HepG2 (cell line): ENCODE measurements around the gene HDLBP. TPM values are rescaled to one million over a fixed set of nuclear protein-coding genes. Genes with fewer than 3 reads are reported as not detected.
A peak's percentile ranks its signal among the peaks of the same experiment; 100 is the strongest.

ENCODE experiments used
- ATAC-seq: fragments of 200-7000 bp; cut with Tn5 transposase; 3 replicates; pipeline ENCODE4 v1.9.1; 2020; ENCODE audit warnings: mild to moderate bottlenecking, moderate library complexity
- BruUV-seq: library from RNA; stranded (reverse); fragments of 400-500 nt; replicated peaks from 2 replicates; lab custom pipeline; 2021; lab: Mats Ljungman, UMichigan
- CTCF ChIA-PET: fragments of 300-600 bp; formaldehyde crosslinking; extraction: SDS; loops from one replicate; lab custom pipeline; 2021; ENCODE audit warnings: low total read pairs, inconsistent platforms, low intra/inter-chr PET ratio; lab: Yijun Ruan, JAX
- POLR2A ChIA-PET: fragments of 350-600 bp; sonication (Branson Sonifier 250); formaldehyde crosslinking; loops from one replicate; lab custom pipeline; 2020; ENCODE audit warnings: antibody characterized with exemption, inconsistent platforms; lab: Yijun Ruan, JAX
- DNase-seq: peaks from one replicate; pipeline ENCODE4 v3.0.0-alpha.2; 2015; ENCODE audit warnings: low spot score
- FAIRE-seq: peaks from 3 replicates; lab custom pipeline; 2011; peaks lifted over from hg19 to GRCh38; lab: Jason Lieb, UNC
- H2AFZ ChIP-seq: one replicate; pipeline ENCODE4 v1.6.1; 2011; ENCODE audit warnings: low read length, inconsistent platforms
- H3K27ac ChIP-seq: fragments of 300-600 bp; 3 replicates; pipeline ENCODE4 v1.8.0; 2011; ENCODE audit warnings: mixed run types, mild to moderate bottlenecking, mixed read lengths, low read length, inconsistent platforms; ENCODE audit not compliant: insufficient read depth; ENCODE audit errors: extremely low read length
- H3K27me3 ChIP-seq, 2 experiments: fragments of 200-600 bp in 1 of 2; 2 replicates in 1 of 2; 3 replicates in 1 of 2; pipeline versions ENCODE4 v1.6.0 to v1.8.0; 2011; ENCODE audit warnings: low read length in 2 of 2, mild to moderate bottlenecking in 2 of 2, moderate library complexity in 2 of 2, inconsistent platforms in 1 of 2; ENCODE audit not compliant: insufficient read depth in 2 of 2, control insufficient read depth in 1 of 2
- H3K36me3 ChIP-seq, 2 experiments: fragments of 200-600 bp in 1 of 2; replicated peaks in 1 of 2; 2 replicates in 1 of 2; 3 replicates in 1 of 2; pipeline versions ENCODE4 v1.5.1 to v1.8.0; 2011; ENCODE audit warnings: low read length in 2 of 2, inconsistent platforms in 1 of 2; ENCODE audit not compliant: insufficient read depth in 2 of 2, control insufficient read depth in 1 of 2
- H3K4me1 ChIP-seq: 2 replicates; pipeline ENCODE4 v1.5.1; 2012; ENCODE audit warnings: low read length, inconsistent platforms; ENCODE audit not compliant: insufficient read depth
- H3K4me2 ChIP-seq: 2 replicates; pipeline ENCODE4 v1.6.0; 2011; ENCODE audit warnings: low read depth, low read length, inconsistent platforms
- H3K4me3 ChIP-seq, 3 experiments: fragments of 200-600 bp in 1 of 3; sonication (generic), shearing (Covaris generic) in 1 of 3; replicated peaks in 1 of 3; 2 replicates each; pipeline ENCODE4 v1.5.1; 2011 to 2016; ENCODE audit warnings: low read length in 3 of 3, inconsistent platforms in 2 of 3, low read depth in 2 of 3, mild to moderate bottlenecking in 2 of 3, control low read depth in 1 of 3, mixed read lengths in 1 of 3; ENCODE audit not compliant: insufficient read depth in 1 of 3
- H3K79me2 ChIP-seq: one replicate; pipeline ENCODE4 v1.6.1; 2011; ENCODE audit warnings: low read length, inconsistent platforms; ENCODE audit not compliant: insufficient read depth
- H3K9ac ChIP-seq: 2 replicates; pipeline ENCODE4 v1.6.0; 2011; ENCODE audit warnings: mild to moderate bottlenecking, low read depth, low read length, inconsistent platforms; ENCODE audit not compliant: insufficient read depth
- H3K9me3 ChIP-seq: 2 replicates; pipeline ENCODE4 v1.5.1; 2012; ENCODE audit warnings: mild to moderate bottlenecking, low read length
- H4K20me1 ChIP-seq: 2 replicates; pipeline ENCODE4 v1.6.0; 2011; ENCODE audit warnings: inconsistent platforms, mild to moderate bottlenecking, low read length, moderate library complexity; ENCODE audit not compliant: insufficient read depth
- DR1 ChIP-seq: sonication (generic); formaldehyde crosslinking; IDR thresholded peaks from 2 replicates; pipeline ENCODE4 v1.8.0; 2021; ENCODE audit warnings: mild to moderate bottlenecking, missing genetic modification reagents, inconsistent platforms
- EED ChIP-seq: sonication (generic); formaldehyde crosslinking; IDR thresholded peaks from 2 replicates; pipeline ENCODE4 v1.5.0; 2020; ENCODE audit warnings: mild to moderate bottlenecking, missing genetic modification reagents
- GTF3A ChIP-seq: sonication (generic); formaldehyde crosslinking; conservative IDR thresholded peaks from 2 replicates; pipeline ENCODE4 v1.4.0; 2020; ENCODE audit warnings: mild to moderate bottlenecking, missing genetic modification reagents
- KDM2A ChIP-seq: sonication (generic); formaldehyde crosslinking; IDR thresholded peaks from 2 replicates; pipeline ENCODE4 v1.4.0; 2020; ENCODE audit warnings: low read depth, missing genetic modification reagents, borderline replicate concordance
- LBX2 ChIP-seq: sonication (generic); formaldehyde crosslinking; IDR thresholded peaks from 2 replicates; pipeline ENCODE4 v1.5.0; 2020; ENCODE audit warnings: missing genetic modification reagents, mild to moderate bottlenecking, borderline replicate concordance
- POLR2A ChIP-seq, 2 experiments: IDR thresholded peaks; 2 replicates each; pipeline ENCODE4 v1.6.1; 2011; ENCODE audit warnings: low read depth in 2 of 2, low read length in 2 of 2, mild to moderate bottlenecking in 1 of 2, moderate library complexity in 1 of 2; ENCODE audit not compliant: insufficient read depth in 1 of 2
- SALL2 ChIP-seq: sonication (generic); formaldehyde crosslinking; IDR thresholded peaks from 2 replicates; pipeline ENCODE4 v1.8.1; 2023; ENCODE audit warnings: mild to moderate bottlenecking, missing genetic modification reagents, inconsistent platforms
- TGIF2 ChIP-seq: IDR thresholded peaks from 2 replicates; pipeline ENCODE4 v1.6.1; 2016; ENCODE audit warnings: control low read depth, missing compliant biosample characterization
- ZBTB46 ChIP-seq: sonication (generic); formaldehyde crosslinking; IDR thresholded peaks from 2 replicates; pipeline ENCODE4 v1.4.0; 2020; ENCODE audit warnings: mild to moderate bottlenecking, missing genetic modification reagents, borderline replicate concordance
- ZNF343 ChIP-seq: sonication (generic); formaldehyde crosslinking; IDR thresholded peaks from 2 replicates; pipeline ENCODE4 v1.4.0; 2020; ENCODE audit warnings: mild to moderate bottlenecking, missing genetic modification reagents
- ZNF605 ChIP-seq: sonication (generic); formaldehyde crosslinking; IDR thresholded peaks from 2 replicates; pipeline ENCODE4 v1.8.0; 2022; ENCODE audit warnings: mild to moderate bottlenecking, missing genetic modification reagents
- ZSCAN21 ChIP-seq: sonication (generic); formaldehyde crosslinking; IDR thresholded peaks from 2 replicates; pipeline ENCODE4 v1.8.0; 2022; ENCODE audit warnings: mild to moderate bottlenecking, missing genetic modification reagents, moderate library complexity, borderline replicate concordance
- WGBS: methylation state at CpG from one replicate; pipeline ENCODE4 v1.1.6; 2017; ENCODE audit warnings: low lambda C conversion rate; 5-methylcytosine and 5-hydroxymethylcytosine counted together
- in situ Hi-C: cut with HindIII; loops from 2 replicates; pipeline ENCODE4 v1.10.0; 2017; ENCODE audit warnings: low pct_unique_long_range_greater_than_20kb; ENCODE audit not compliant: extremely low pct_ligation_motif_present
- intact Hi-C: fragments of 100-400 bp; cut with micrococcal nuclease; formaldehyde crosslinking; loops from one replicate; pipeline ENCODE4 v1.10.0; 2022; ENCODE audit not compliant: unreplicated experiment
- polyA plus RNA-seq, 8 experiments: library from polyadenylated mRNA; depleted of rRNA in 3 of 8; stranded (reverse) in 7 of 8; unstranded in 1 of 8; fragments of >200 nt; fragmentation: Illumina TruSeq in 4 of 8; extraction: Trizol in 4 of 8; gene quantifications; 2 replicates each; pipeline versions ENCODE4 v1.2.1 to v1.2.3, GENCODE V29; 2011 to 2016; ENCODE audit warnings: low read depth in 4 of 8, missing spikeins in 1 of 8, mixed read lengths in 1 of 8; ENCODE audit not compliant: insufficient read depth in 1 of 8
- total RNA-seq, 5 experiments: library from RNA; depleted of rRNA; stranded (reverse); fragments of >200 nt; fragmentation: Illumina TruSeq; extraction: Trizol; gene quantifications; 2 replicates each; pipeline ENCODE4 v1.2.3, GENCODE V29; 2016; ENCODE audit warnings: low read depth in 1 of 5
- TF ChIP-seq, protein P1 (sequence below): sonication (generic); formaldehyde crosslinking; IDR thresholded peaks from 2 replicates; pipeline ENCODE4 v1.5.0; 2020; ENCODE audit warnings: missing genetic modification reagents

The HDLBP gene
- total and polyA plus RNA-seq, 2 of the 13 experiments (the other 11 are each of a cell fraction or from before 2014, with no cell fraction given): 464 to 707 TPM

DNA sequence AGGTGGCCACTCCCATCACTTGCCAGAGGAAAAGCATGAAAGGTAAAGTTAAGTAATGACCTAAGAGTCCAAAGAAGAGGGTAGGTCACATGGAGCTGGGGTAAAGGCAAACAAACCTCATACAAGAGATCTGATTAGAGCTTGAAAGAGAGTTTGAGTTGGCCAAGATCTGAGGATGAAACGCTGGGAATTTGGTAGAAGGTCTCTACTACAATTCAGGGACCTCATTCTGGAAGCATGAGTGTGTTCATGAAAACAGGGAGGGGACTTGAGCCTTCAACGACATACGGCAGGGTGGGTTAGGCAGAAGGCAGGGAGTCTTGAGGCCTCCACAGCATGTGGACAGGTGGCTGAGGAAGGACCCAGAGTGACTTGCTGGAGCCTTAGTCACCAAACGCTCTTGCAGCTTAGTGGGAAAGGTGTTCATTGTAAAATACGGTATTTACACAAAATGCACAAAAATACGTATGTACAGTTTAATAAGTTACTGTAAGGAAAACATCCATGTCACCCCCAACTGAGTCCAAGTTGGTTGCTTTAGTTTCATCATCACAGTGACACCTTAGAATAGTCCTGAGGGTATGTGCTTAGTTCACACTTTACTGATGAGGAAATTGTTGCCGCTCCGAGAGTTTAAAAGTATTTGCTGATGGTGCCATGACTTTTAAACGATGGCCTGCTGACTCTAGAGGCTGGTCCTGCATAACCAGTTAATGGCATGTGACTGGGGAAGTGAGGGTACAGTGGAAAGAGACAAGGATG, 35.6 kb upstream of the HDLBP start (continued):
- TF ChIP-seq DR1 (CRISPR knock-in tag): no peak

GRCh38 chr2:241350530-241350877, 35.0 kb upstream of the HDLBP start:
- Histone ChIP-seq H4K20me1 (peaks cover 31% of the 10 kb centered on the region), H3K4me2 (peak overlapping the region; percentile 74), H3K27me3 (no peaks in the 10 kb centered on the region), H2AFZ (no peak overlapping the region), H3K36me3 (peaks cover 18 to 68% of the 10 kb centered on the region in 2 experiments), H3K4me1 (peaks cover 65% of the 10 kb centered on the region), H3K27ac (peak overlapping the region; percentile 86), H3K79me2 (peaks cover 5% of the 10 kb centered on the region), H3K9me3 (no peaks in the 10 kb centered on the region), H3K9ac (no peak overlapping the region), H3K4me3 (no peak overlapping the region)
- intact Hi-C loops: loop anchor here (2.0 to 10.0 kb wide), 3 partner anchors 34 to 154 kb away; partner anchors contain the start of gene STK25
- WGBS: 6% methylated on average over 2 of the region's 2 CpGs
- no TSS peak for BruUV-seq
- no peak for ATAC-seq
- in situ Hi-C loops: loop anchor here (5.0 kb wide), 1 partner anchor 33 kb away; the partner anchor contains the start of genes HDLBP and SEPTIN2
- ChIA-PET CTCF (no interaction called here), POLR2A (interaction anchor here (0.5 to 4.0 kb wide), 10 partner anchors 8 to 91 kb away, joined by 3 to 55 read pairs (median 5); partner anchors contain the start of genes HDLBP and SEPTIN2)
- DNase-seq: no peak
- FAIRE-seq: no peak
- TF ChIP-seq LBX2 (CRISPR knock-in tag) (no peak), ZNF343 (CRISPR knock-in tag) (0 out of 2 replicates have a peak, but pooled peaks have one; percentile 41), ZBTB46 (CRISPR knock-in tag) (peak; percentile 53; the same call in 1 of the 2 replicates), GTF3A (CRISPR knock-in tag) (0 out of 2 replicates have a peak, but pooled peaks have one; percentile 38), ZNF605 (CRISPR knock-in tag) (no peak), TGIF2 (0 out of 2 replicates have a peak, but pooled peaks have one; percentile 5), POLR2A (IDR thresholded peaks at IDR 0.05; ENCODE audit: insufficient read depth in 1 of 2, low read depth in 2 of 2, low read length in 2 of 2) (peak in 1 of 2 experiments; percentile 7; a peak in 2 of 4 replicates), EED (no peak), ZSCAN21 (CRISPR knock-in tag) (0 out of 2 replicates have a peak, but pooled peaks have one; percentile 37), KDM2A (CRISPR knock-in tag) (0 out of 2 replicates have a peak, but pooled peaks have one; percentile 18), SALL2 (peak; percentile 7; the same call in 1 of the 2 replicates)
- TF ChIP-seq, protein P1, sequence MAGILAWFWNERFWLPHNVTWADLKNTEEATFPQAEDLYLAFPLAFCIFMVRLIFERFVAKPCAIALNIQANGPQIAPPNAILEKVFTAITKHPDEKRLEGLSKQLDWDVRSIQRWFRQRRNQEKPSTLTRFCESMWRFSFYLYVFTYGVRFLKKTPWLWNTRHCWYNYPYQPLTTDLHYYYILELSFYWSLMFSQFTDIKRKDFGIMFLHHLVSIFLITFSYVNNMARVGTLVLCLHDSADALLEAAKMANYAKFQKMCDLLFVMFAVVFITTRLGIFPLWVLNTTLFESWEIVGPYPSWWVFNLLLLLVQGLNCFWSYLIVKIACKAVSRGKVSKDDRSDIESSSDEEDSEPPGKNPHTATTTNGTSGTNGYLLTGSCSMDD (CRISPR knock-in tag): no peak
